ENCODE measurements around the gene AP5S1. TPM values are rescaled to one million over a fixed set of nuclear protein-coding genes. Genes with fewer than 3 reads are reported as not detected.
A peak's percentile ranks its signal among the peaks of the same experiment; 100 is the strongest.

The AP5S1 gene
- polyA plus RNA-seq, 3 donors, result 6.6 to 10.8 (median 8.6) TPM

GRCh38 chr20:3865887-3866407 is 45.6 kb downstream of the AP5S1 start:
- peaks cover 0 to 3% (median 2%) of the 10 kb centered on the region in 3 donors for H3K27me3 Mint-ChIP-seq (ENCODE audit: low read depth in 3 of 3)
- H3K27ac Mint-ChIP-seq, result no peak overlapping the region
- Histone ChIP-seq H3K27me3 (ENCODE audit: control insufficient read depth in 2 of 2, insufficient read depth in 2 of 2, low read length in 2 of 2) (no peaks in the 10 kb centered on the region), H4K20me1 (ENCODE audit: insufficient read depth, low read length) (peaks cover 74% of the 10 kb centered on the region), H3K36me3 (replicated peaks in 1 of 2; ENCODE audit: control insufficient read depth in 1 of 2, insufficient read depth in 2 of 2, low read length in 2 of 2) (peaks cover 80 to 97% of the 10 kb centered on the region in 2 donors), H3K79me2 (ENCODE audit: insufficient read depth, low read length) (peaks cover 11% of the 10 kb centered on the region), H3K4me2 (replicated peaks; ENCODE audit: extremely low read depth, low read length, poor library complexity, severe bottlenecking) (no peak overlapping the region), H3K4me1 (ENCODE audit: control insufficient read depth in 1 of 2, insufficient read depth in 2 of 2, low read length in 2 of 2) (no peaks in the 10 kb centered on the region), H3K4me3 (replicated peaks in 1 of 3; ENCODE audit: low read depth in 2 of 3, low read length in 3 of 3) (no peak overlapping the region), H3K9me3 (replicated peaks in 1 of 2; ENCODE audit: control insufficient read depth in 1 of 2, insufficient read depth in 1 of 2, low read length in 2 of 2) (peaks cover 4 to 5% of the 10 kb centered on the region in 2 donors), H2AFZ (ENCODE audit: insufficient read depth, low read depth, low read length, poor library complexity, severe bottlenecking) (no peak overlapping the region), H3K27ac (ENCODE audit: low read depth in 1 of 2, low read length in 2 of 2) (no peak overlapping the region), H3K9ac (ENCODE audit: insufficient read depth, low read length, poor library complexity, severe bottlenecking) (no peak overlapping the region)
- TF ChIP-seq CTCF (IDR thresholded peaks at IDR 0.05), result no peak
- peaks cover 71 to 100% of the 10 kb centered on the region in 2 donors for H3K36me3 Mint-ChIP-seq
- H3K9me3 Mint-ChIP-seq, result peaks cover 0 to 7% (median 5%) of the 10 kb centered on the region in 7 donors
- DNase-seq, result no peak
- 98% methylated on average over 9 of the region's 14 CpGs for WGBS (ENCODE audit: insufficient coverage)
- no peaks in the 10 kb centered on the region for H3K4me1 Mint-ChIP-seq
- no peak overlapping the region for H3K4me3 Mint-ChIP-seq
- intact Hi-C loops (cut with micrococcal nuclease), result no loop called here

GRCh38 chr20:3866464-3866863 is 46.1 kb downstream of the AP5S1 start:
- no peak overlapping the region for H2AFZ ChIP-seq (ENCODE audit: insufficient read depth, low read depth, low read length, poor library complexity, severe bottlenecking)
- 93% methylated on average over 3 of the region's 3 CpGs for WGBS (ENCODE audit: insufficient coverage)
- no peak overlapping the region for H3K4me3 ChIP-seq (replicated peaks in 1 of 3; ENCODE audit: low read depth in 2 of 3, low read length in 3 of 3)
- no peak overlapping the region for H3K27ac ChIP-seq (ENCODE audit: low read depth in 1 of 2, low read length in 2 of 2)
- TF ChIP-seq CTCF (IDR thresholded peaks at IDR 0.05), result no peak
- H3K4me2 ChIP-seq (replicated peaks; ENCODE audit: extremely low read depth, low read length, poor library complexity, severe bottlenecking), result no peak overlapping the region
- H3K27me3 ChIP-seq (ENCODE audit: control insufficient read depth in 2 of 2, insufficient read depth in 2 of 2, low read length in 2 of 2), result no peaks in the 10 kb centered on the region
- no peaks in the 10 kb centered on the region for H3K4me1 Mint-ChIP-seq
- H3K4me1 ChIP-seq (ENCODE audit: control insufficient read depth in 1 of 2, insufficient read depth in 2 of 2, low read length in 2 of 2), result no peaks in the 10 kb centered on the region
- H3K9me3 ChIP-seq (replicated peaks in 1 of 2; ENCODE audit: control insufficient read depth in 1 of 2, insufficient read depth in 1 of 2, low read length in 2 of 2), result peaks cover 4 to 5% of the 10 kb centered on the region in 2 donors
- peaks cover 15% of the 10 kb centered on the region for H3K79me2 ChIP-seq (ENCODE audit: insufficient read depth, low read length)
- no peak overlapping the region for H3K4me3 Mint-ChIP-seq
- H3K27me3 Mint-ChIP-seq (ENCODE audit: low read depth in 3 of 3), result peaks cover 0 to 3% (median 0%) of the 10 kb centered on the region in 3 donors
- peaks cover 0 to 6% (median 4%) of the 10 kb centered on the region in 7 donors for H3K9me3 Mint-ChIP-seq
- H3K27ac Mint-ChIP-seq, result peak overlapping the region in 3 of 7 donors; percentile 22 to 75 (median 50)
- H3K36me3 Mint-ChIP-seq, result peaks cover 71 to 100% of the 10 kb centered on the region in 2 donors
- intact Hi-C loops (cut with micrococcal nuclease), result no loop called here
- peaks cover 80 to 97% of the 10 kb centered on the region in 2 donors for H3K36me3 ChIP-seq (replicated peaks in 1 of 2; ENCODE audit: control insufficient read depth in 1 of 2, insufficient read depth in 2 of 2, low read length in 2 of 2)
- H3K9ac ChIP-seq (ENCODE audit: insufficient read depth, low read length, poor library complexity, severe bottlenecking), result no peak overlapping the region
- no peak for DNase-seq
- peaks cover 74% of the 10 kb centered on the region for H4K20me1 ChIP-seq (ENCODE audit: insufficient read depth, low read length)

All from CD14-positive monocyte (primary cell).